Stimulated activated naive CD4-positive, alpha-beta T cell treated with Interleukin-2 at 50 U/mL for 16 hours (primary cell): ENCODE results near the gene PCSK9.
"Not testable (repeated sequence)": the region's sequence is repeated elsewhere in the genome, so short reads cannot be mapped to it uniquely, and the experiment has no call there.

Experiments used
- DNase-seq: peaks from one replicate; lab custom pipeline; 2025; lab: John Stamatoyannopoulos, UW

Gene PCSK9

DNA sequence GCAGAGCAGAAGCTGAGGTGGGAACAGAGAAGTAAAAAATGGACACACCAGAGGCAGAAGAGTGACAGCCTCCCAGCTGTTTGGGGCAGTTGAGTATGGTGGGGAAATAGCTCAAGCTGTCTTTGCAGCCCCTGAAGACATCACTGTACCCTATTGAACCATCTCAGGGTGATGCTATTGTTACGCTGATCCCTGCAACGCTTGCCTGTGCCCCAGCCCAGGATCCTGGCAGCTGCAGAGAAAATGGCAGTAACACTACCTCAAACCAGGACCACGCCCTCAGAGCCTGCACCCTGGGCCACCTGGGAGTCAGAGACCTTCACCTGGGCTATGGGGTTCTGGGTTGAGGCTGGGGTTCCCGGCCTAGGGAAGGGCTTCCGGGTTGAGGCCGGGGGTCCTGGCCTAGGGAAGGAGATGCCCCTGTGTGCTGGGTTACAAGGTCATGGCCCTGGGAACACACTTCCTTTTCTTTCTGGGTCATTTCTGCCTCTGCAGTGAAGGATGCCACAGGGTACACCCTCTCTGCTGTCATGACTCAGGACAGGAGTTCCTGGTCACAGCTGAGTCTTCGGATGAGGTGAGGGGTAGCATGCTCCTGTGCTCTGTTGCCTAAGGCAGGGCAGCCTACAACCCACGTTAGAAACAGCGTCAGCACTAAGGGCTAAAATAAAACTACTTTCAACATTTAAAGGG lies 29.0 kb upstream of the PCSK9 start:
- DNase-seq, result no peak

DNA sequence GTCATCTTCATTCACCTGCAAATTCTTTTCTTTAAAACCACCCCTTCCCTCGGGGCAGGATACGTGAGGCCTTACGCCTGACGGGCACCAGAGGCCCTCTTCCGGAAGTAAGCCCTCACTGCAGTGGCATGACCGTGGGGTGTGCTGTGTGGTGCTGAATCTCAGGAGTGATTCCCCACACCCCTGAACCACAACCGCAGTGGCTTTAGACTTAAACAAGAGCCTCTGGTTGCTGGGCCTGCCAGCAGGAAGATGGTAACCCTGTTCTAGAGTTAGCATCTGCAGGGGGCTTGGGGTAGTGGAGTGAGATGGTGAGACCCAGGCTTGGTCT lies 28.5 kb upstream of the PCSK9 start:
- DNase-seq, result no peak

DNA sequence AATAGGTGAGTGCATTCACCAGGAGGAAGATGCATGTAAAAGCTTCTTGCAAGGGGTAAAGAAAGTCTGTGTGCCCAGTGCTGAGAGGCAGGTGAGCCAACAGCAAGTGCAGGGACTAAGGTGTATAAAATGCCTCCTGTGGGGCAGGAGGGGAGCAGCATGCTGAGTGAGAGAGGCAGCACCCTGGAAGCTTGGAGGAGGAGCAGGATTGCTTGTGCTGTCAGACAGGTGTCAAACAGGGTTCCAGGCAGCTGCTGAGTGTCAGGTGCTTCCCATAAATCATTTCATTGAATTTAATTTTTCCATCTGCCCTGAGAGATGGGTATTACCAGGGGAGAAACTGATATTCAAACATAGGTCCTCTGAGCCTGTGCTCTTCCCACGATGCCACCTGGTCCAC lies 26.7 kb upstream of the PCSK9 start:
- no peak for DNase-seq

DNA sequence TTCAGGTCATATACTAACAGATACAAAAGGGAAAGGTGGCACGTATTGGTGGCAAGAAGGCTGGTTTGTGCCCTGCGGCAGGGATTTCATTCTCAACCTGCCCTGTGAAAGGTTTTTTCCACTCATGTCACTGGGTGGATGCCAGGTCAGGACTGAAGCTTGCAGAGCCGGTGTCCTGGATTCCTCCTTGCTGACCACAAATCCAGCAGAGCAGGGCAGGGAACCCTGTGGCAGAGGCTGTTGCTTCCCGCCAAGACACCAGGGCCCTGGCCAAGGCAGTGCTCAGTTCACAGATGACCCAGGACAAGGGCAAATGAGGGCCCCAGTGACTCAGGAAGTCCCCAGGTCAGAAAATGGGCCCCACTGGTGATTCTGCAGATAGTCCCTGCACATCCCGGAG lies 24.2 kb upstream of the PCSK9 start:
- DNase-seq, result no peak

DNA sequence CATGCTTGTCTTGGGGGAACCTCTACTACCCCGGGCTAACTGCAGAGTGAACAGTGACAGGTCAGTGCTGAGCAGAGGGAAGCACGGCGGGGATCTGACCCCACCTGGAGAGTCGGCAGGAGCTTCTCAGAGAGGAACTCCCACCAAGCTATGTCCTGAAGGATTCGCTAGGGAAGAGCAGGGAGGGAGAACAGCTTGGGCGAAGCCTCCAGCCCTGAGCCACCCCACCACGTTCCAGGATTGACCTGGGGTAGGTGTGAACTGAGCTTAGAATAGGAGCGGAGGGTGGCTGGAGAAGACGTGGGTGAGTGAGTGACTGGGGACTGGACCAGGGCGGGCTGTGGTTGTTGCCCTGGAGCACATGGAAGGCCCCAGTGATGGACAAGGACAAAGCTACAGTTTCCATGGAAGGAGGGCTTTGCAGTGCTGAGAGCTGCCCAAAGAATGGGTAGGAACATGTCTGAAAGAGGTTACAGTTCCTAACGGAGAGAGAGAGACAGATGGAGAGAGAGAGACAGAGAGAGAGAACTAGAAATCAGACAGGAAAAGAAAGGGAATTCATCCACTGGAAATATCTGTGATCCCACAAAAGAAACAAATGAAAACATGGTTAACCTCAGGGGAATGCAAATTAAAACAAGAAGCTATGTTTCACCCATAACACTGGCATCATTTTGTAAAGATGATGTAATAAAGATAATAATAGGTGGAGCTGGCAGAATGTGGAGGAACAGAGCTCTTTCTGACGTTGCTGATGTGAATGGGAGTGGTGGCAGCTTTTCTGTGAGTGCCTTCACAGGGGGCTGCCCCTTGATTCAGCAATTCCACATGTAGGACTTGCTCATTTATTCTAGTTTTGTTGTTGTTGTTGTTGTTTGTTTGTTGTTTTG lies 23.4 kb upstream of the PCSK9 start:
- no peak for DNase-seq

DNA sequence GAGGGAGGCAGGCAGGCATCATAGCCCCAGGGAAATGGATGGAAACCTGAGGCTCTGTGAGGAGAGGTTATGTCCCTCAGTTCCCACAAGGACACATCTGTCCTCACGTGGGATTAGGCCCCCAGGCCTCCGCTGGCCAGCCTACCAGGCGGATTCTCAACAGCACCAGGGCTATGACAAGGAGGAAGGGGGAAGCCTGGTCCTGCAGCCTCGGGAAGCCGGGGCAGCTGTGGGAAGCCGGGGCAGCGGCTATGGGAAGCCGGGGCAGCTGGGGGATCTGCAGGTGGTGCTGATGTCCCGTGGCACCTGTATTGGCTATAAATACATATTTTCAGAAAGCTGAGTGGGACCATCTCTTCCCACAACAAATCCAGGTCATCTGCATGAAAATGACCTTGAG lies 21.0 kb upstream of the PCSK9 start:
- DNase-seq, result no peak

DNA sequence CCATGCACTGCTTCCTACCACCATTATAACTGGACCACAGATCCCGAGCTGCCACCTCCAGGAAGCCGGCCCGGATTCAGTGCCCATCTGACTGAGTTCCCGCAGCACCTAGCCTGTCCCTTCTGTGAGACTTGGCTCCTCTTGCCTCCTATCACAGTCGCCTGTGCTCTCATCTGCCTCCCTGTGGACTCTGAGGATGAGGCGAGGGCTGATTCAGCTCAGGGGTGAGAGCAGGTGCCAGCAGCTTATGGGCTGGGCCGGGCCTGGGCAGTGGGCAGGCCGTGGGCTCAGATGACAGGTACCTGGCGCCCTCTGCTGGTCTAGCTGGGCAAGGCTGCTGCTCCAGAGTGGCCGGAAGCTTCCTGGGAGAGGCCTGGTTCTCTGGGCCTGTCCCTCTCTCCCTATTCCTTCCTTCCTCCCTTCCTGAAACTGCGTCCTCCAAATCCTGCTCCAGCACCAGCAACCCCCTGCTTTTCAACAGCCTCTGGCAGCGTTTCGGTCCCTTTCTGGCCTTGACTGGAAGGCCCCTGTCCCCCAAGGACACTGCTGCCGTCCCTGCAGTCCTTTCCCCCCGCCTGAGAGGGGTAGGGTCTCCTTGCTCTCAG lies 17.3 kb upstream of the PCSK9 start:
- peak; percentile 51 for DNase-seq

DNA sequence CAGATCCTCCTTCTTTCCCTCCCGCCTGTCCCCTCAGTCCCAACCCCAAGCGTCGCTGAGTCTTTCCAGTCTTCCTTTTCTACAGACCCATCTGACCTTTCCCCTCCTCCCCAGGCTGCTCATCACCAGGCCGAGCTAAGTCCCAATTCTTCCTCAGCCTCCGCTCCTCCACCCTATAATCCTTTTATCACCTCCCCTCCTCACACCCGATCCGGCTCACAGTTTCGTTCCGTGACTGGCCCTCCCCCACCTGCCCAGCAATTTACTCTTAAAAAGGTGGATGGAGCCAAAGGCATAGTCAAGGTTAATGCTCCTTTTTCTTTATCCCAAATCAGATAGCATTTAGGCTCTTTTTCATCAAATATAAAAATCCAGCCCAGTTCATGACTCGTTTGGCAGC lies 15.2 kb upstream of the PCSK9 start:
- not testable (repeated sequence) for DNase-seq

DNA sequence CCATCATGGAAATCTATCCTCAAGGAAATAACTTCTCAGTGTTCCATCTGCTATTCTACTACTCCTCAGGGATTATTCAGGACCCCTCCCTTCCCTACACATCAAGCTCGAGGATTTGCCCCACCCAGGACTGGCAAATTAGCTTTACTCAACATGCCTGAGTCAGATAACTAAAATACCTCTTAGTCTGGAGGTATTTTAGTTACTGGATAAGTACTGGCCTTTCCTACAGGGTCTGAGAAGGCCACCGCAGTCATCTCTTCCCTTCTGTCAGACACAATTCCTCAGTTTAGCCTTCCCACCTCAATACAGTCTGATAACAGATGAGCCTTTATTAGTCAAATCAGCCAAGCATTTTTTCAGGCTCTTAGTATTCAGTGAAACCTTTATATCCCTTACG lies 12.7 kb upstream of the PCSK9 start:
- not testable (repeated sequence) for DNase-seq

DNA sequence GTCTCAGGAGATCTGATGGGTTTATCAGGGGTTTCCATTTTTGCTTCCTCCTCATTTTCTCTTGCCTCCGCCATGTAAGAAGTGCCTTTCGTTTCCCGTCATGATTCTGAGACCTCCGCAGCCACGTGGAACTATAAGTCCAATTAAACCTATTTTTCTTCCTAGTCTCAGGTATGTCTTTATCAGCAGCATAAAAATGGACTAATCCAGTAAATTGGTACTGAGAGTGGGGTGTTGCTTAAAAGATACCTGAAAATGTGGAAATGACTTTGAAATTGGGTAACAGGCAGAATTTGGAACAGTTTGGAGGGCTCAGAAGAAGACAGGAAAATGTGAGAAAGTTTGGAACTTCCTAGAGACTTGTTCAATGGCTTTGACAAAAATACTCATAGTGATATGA lies 8.2 kb upstream of the PCSK9 start:
- not testable (repeated sequence) for DNase-seq

DNA sequence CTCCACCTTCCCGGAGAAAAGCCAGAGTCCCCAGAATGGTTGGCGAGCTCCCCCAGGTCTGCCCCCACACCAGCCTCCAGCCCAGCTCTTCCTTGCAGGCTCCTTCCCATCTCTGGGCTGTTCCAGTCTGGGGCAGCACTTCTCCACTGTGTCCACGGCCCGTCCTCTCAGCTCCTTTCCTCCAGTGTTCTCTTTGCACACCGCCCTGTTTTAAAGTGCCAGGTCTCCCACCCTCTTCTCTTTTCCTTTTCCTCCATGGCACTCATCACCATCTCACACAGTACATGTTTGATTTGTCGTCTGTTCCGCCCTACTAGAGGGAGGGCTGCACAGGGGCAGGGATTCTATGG lies 6.1 kb upstream of the PCSK9 start:
- no peak for DNase-seq

DNA sequence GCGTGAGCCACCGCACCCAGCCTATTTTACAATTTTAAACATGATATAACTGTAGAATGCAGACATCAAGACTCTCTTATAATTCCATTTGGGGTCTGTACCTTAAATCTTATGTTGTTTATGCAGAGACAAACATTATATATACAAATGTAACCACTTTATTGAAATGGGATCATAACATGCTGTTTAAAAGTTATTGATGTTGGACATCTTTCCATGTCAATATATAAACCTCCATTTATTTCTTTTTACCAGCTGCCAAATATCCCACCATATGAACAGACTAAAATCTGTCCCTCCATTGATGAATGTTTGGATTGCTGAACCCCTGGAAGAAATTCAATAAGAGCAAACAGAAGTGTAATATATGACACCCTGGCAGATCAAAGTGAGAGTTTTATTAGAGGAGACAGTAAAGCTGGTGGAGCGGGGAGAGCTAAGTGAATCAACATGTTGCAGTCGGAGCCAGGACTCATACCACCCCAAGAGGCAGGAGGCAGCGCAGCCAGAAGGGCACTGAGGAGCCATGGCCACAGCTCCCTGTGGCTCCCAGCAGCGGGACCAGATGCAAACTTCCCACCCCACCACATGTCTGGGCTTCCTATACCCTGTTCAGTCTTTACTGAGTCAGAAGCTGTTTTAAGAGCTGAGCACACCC lies 4.7 kb upstream of the PCSK9 start:
- no peak for DNase-seq

DNA sequence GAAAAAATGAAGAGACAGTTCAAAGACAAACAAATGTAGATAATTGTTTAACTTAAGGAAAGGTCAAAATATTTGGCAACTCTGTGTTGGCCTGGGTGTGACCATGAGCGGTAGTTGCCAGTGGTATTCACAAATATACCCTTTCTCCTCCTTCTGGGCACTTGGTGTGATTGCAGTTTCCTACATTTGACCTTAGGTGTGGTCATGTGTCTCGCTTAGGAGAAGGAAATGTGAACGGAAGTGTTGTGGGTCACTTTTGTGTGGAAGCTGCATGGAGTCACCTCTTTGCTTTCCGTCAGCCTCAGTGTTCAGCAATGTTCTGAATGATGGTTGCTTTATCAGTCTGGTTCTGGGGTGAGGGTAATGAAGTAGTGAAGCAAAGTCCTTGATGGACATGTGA lies 3.4 kb upstream of the PCSK9 start:
- no peak for DNase-seq

DNA sequence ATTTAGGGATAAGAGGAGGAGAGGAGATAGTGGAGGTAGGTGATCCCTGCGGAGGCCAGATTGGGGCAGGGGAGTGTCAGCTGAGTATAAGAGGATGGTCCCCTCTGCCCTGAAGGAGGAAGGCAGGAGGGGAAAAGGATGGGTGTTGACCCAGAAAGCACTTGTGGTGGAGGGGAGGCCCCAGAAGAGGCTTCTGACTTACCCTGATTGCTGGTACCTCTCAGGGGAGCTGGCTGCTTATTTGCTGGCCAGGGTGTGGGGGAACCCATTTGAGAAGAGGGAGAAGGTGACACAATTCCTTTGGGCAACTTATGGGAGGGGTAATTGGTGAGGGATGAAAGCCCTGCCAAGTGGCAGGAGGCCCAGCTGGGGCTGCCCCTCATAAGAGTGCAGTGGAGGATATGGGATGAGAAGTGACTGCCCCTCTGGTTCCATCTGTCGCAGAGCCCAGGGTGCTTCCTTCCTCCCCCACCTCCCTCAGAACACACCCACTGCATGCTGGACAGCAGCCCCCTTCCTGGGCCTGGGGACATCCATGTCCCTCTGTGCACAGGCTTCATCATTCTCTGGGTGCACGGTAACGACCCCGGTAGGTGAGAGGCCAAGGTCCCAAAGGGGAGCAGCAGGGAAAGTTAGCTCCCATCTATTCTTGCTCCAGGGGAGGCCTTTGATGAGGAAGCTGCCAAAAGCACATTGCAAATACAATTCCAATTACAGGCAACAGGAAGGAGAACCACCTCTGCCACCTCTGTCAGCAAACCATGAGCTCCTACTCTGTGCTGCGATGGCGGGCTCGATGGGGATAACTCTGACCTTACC lies 1.4 kb upstream of the PCSK9 start:
- no peak for DNase-seq

DNA sequence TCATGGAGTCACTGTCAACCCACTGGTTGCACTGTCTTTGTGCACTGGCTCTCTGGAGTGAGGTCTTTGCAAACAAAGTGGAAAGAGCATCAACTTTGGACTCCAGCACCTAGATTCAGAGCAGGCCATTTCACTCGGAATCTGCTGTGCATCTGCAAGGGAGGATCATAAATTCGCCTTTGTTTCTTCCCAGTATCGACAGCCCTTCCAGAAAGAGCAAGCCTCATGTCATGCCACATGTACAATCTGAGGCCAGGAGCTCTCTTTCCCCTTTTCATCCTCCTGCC lies 853 bp upstream of the PCSK9 start:
- DNase-seq, result no peak

DNA sequence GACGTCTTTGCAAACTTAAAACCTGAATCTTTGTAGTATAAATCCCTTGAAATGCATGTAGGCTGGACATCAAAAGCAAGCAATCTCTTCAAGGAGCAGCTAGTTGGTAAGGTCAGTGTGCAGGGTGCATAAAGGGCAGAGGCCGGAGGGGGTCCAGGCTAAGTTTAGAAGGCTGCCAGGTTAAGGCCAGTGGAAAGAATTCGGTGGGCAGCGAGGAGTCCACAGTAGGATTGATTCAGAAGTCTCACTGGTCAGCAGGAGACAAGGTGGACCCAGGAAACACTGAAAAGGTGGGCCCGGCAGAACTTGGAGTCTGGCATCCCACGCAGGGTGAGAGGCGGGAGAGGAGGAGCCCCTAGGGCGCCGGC lies 390 bp upstream of the PCSK9 start:
- no peak for DNase-seq

DNA sequence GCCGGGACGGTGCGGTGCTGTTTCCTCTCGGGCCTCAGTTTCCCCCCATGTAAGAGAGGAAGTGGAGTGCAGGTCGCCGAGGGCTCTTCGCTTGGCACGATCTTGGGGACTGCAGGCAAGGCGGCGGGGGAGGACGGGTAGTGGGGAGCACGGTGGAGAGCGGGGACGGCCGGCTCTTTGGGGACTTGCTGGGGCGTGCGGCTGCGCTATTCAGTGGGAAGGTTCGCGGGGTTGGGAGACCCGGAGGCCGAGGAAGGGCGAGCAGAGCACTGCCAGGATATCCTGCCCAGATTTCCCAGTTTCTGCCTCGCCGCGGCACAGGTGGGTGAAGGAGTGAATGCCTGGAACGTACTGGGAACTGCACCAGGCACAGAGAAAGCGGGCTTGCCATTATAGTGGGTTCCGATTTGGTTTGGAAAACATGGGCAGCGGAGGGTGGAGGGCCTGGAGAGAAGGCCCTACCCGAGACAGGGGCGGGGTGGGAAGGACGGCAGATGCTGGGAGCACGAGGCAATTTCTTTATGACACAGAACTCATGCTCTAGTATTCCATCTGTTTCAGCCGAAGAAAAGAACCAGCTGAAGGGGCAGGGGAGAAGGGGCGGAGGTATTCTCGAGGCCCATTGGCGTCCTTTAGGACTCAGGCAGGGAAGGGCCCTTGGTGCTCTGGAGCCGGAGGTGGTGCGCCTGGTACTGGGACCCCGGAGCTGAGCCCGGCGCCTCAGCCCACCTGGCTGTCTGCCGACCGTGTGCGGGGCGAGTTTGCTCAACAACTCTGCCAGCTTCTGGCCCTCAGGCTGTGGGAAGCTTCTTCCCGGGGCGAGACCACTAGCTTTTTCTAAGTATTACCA lies 960 bp downstream of the PCSK9 start:
- no peak for DNase-seq

DNA sequence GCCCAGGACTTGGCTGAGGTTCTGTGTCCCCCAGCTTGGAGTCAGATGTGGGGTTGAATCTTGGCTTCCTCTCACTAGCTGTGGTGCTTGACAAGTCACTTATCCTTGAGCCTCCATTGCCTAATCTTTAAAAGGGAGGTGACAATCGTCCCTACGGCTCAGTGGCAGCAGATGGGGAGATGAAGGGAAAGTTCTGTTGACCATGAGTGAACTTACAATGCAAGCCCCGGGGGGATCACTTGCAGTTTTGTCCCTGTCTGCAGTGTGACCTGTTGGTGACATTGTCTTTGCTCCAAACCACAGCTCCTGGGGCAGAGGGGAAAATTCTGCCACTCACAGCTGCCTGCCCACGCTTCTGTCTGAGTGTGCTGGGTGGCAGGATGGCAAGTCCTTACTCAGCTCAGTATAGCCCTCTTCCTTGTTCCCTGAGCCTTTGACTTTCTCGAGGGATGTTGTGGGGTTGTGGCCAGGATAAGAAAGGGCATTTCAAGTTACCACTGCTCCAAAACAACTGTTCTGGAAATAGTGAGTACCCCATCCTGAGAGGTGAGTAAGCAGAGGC lies 1.7 kb downstream of the PCSK9 start:
- DNase-seq, result no peak

DNA sequence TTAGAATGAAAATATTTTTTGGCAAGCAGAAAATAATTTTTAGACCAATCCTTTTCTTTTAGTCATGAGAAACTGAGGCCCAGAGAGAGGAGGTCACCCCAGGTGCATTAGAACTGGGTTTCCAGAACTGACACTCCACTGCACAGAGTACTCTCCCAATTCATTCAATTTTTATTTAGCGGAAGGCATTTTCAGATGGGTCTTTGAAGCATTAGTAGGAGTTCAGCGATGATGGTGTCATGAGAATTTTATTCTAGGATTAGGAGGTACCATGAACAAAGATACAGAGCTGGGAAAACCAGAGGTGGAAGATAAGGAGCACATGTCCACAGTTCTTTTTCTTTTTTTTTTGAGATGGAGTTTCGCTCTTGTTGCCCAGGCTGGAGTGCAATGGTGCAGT lies 2.3 kb downstream of the PCSK9 start:
- no peak for DNase-seq

DNA sequence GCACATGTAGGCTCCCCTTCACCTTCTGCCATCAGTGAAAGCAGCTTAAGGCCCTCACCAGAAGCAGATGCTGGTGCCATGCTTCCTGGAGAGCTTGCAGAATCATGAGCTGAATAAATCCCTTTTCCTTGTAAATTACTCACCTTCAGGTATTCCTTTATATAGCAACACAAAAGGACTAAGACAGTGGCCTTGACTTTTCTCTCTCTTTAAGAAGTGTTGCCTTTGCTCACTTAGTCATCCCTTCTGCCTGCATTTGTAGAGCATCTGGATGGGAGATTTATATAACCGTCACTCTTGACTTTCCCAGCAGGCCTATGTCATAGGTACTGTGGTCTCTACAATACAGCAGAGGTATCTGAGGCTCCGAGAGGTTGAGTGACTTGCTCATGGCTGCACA lies 3.7 kb downstream of the PCSK9 start:
- DNase-seq, result no peak

DNA sequence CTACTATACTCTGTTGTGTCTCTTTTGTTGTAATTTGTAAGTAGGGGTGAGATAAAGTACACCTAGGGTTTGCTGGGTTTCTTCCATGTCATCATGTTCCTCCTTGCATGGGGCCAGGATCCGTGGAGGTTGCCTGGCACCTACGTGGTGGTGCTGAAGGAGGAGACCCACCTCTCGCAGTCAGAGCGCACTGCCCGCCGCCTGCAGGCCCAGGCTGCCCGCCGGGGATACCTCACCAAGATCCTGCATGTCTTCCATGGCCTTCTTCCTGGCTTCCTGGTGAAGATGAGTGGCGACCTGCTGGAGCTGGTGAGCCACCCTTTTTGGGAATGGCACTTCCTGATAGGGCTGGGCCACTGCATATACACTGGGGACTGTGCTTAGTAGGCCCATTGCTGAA lies 4.4 kb downstream of the PCSK9 start:
- no peak for DNase-seq
